Effector memory CD8-positive, alpha-beta T cell (primary cell): Measurements from ENCODE around the gene TTLL1.
"Not testable (repeated sequence)": the region's sequence is repeated elsewhere in the genome, so short reads cannot be mapped to it uniquely, and the experiment has no call there.

ENCODE experiments used
- ATAC-seq: fragments of 150-1000 bp; cut with Tn5 transposase; replicated peaks from 2 replicates; pipeline ENCODE4 v1.10.0; 2021; ENCODE audit warnings: mild to moderate bottlenecking, moderate library complexity
- DNase-seq, 3 experiments: peaks; one replicate each; pipeline ENCODE4 v3.0.0; 2021
- H3K27ac Mint-ChIP-seq, 2 donors: one replicate each; pipeline ENCODE4 v1.8.0; 2022; ENCODE audit warnings: mild to moderate bottlenecking in 2 of 2, mixed read lengths in 2 of 2, moderate library complexity in 2 of 2
- H3K27me3 Mint-ChIP-seq, 2 donors: one replicate each; pipeline ENCODE4 v1.8.0; 2022; ENCODE audit warnings: mixed read lengths in 2 of 2
- H3K36me3 Mint-ChIP-seq: one replicate; pipeline ENCODE4 v1.8.0; 2022; ENCODE audit warnings: mild to moderate bottlenecking, moderate library complexity, mixed read lengths; ENCODE audit not compliant: insufficient read depth
- H3K4me1 Mint-ChIP-seq, 2 donors: one replicate each; pipeline ENCODE4 v1.8.0; 2022; ENCODE audit warnings: low read depth in 2 of 2, mixed read lengths in 2 of 2
- H3K4me3 Mint-ChIP-seq, 2 donors: one replicate each; pipeline ENCODE4 v1.8.0; 2022; ENCODE audit warnings: mild to moderate bottlenecking in 2 of 2, mixed read lengths in 2 of 2, moderate library complexity in 2 of 2
- H3K9me3 Mint-ChIP-seq, 2 donors: one replicate each; pipeline ENCODE4 v1.8.0; 2022; ENCODE audit warnings: mixed read lengths in 2 of 2

Gene TTLL1

DNA sequence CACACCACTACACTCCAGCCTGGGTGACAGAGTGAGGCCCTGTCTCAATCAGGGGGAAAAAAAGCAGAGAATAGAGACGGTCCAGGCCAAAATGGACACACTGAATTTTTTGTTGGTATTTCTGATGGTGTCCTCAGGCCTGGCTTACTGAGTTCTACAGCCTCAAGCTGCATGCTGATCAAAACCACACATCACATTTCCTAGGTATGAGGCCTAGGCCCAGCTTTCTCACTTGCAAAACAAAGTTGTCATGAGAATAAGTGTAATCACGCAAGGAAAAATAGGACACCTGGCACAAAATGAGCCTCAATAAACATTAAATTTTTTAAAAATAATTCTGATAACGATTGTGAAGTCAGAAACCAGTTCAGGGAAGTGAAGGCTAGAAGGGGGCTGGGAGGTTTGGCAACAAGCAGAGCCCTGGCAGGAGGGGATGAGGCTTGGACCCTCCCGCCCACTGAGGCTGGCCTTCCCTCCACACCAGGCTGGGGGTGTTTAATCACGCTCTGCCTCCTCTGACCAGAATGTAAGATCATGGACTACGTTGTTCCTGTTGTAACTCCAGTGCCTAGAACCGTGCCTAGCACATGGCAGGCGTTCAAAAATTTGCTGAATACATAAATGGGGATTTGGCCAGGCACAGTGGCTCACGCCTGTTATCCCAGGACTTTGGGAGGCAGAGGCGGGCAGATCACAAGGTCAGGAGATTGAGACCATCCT is 92.4 kb downstream of the TTLL1 start:
- DNase-seq (no peak), ATAC-seq (no peak)
- peaks cover 16% of the 10 kb centered on the region for H3K36me3 Mint-ChIP-seq
- peaks cover 40 to 41% of the 10 kb centered on the region in 2 donors for H3K4me1 Mint-ChIP-seq
- no peak overlapping the region for H3K27ac Mint-ChIP-seq
- no peak overlapping the region for H3K4me3 Mint-ChIP-seq
- no peaks in the 10 kb centered on the region for H3K27me3 Mint-ChIP-seq
- no peaks in the 10 kb centered on the region for H3K9me3 Mint-ChIP-seq

DNA sequence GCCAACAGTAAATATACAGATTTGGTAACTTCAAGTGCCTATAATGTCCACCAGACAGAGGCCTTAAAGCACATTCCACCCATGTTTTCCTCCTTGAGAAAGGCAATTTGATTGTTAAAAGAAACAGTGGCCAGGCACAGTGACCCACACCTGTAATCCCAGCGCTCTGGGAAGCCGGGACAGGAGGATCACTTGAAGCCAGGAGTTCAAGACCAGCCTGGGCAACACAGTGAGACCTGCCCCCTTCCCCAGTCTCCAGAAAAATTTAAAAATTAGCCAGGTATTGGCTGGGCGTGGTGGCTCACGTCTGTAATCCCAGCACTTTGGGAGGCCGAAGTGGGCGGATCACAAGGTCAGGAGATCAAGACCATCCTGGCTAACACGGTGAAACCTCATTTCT is 93.5 kb downstream of the TTLL1 start:
- DNase-seq, H3K27ac Mint-ChIP-seq, H3K27me3 Mint-ChIP-seq, H3K4me3 Mint-ChIP-seq, H3K9me3 Mint-ChIP-seq, ATAC-seq: not testable (repeated sequence)
- H3K4me1 Mint-ChIP-seq = peaks cover 29 to 35% of the 10 kb centered on the region in 2 donors
- H3K36me3 Mint-ChIP-seq = peaks cover 14% of the 10 kb centered on the region

GRCh38 chr22:42994917-42995562 is 94.2 kb downstream of the TTLL1 start:
- Mint-ChIP-seq H3K4me3 (peak overlapping the region in 1 of 2 donors; percentile 44), H3K27ac (no peak overlapping the region), H3K36me3 (peaks cover 14% of the 10 kb centered on the region), H3K27me3 (no peaks in the 10 kb centered on the region), H3K4me1 (peaks cover 30 to 35% of the 10 kb centered on the region in 2 donors), H3K9me3 (no peaks in the 10 kb centered on the region)
- DNase-seq = no peak
- peak; percentile 22 for ATAC-seq

DNA sequence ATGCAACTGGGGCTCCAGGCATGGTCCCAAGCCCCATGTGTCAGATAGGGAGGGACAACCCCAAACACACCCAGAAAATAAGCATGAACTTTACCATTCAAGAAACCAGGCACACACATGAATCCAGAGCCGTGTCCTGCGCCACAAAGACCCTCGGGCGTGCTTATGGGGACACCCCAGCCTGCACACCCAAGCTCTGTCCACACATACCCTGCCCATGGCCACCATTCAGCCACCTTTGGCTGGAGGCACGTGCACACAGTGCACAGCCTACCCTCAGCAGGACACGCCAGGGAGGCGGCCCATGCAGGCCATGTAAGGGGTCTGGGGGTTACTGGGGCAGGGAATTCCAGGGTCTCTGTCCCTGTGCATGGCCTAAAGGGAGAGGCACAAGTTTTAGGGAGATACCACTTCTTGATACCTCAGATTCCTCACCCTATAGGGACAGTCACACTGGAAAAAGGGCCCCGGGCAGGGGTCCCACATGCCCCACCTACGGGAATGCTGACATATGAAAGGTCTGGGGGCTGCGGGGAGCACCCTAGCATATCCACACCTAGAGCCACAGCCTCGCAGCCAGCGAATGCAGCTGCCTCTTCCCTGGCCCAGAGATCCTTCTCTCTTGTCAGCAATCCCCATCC is 94.8 kb downstream of the TTLL1 start:
- peaks cover 30 to 35% of the 10 kb centered on the region in 2 donors for H3K4me1 Mint-ChIP-seq
- no peaks in the 10 kb centered on the region for H3K9me3 Mint-ChIP-seq
- H3K4me3 Mint-ChIP-seq = no peak overlapping the region
- H3K36me3 Mint-ChIP-seq = peaks cover 15% of the 10 kb centered on the region
- H3K27me3 Mint-ChIP-seq = no peaks in the 10 kb centered on the region
- no peak overlapping the region for H3K27ac Mint-ChIP-seq
- DNase-seq = no peak
- ATAC-seq = no peak

- Mint-ChIP-seq H3K27me3 (no peaks in the 10 kb centered on the region), H3K36me3 (peaks cover 13% of the 10 kb centered on the region), H3K9me3 (no peaks in the 10 kb centered on the region), H3K4me3 (no peak overlapping the region), H3K4me1 (peaks cover 25 to 29% of the 10 kb centered on the region in 2 donors), H3K27ac (no peak overlapping the region)
- ATAC-seq (no peak), DNase-seq (no peak)
Observed at GRCh38 chr22:42993651-42994275, 95.4 kb downstream of the TTLL1 start.

DNA sequence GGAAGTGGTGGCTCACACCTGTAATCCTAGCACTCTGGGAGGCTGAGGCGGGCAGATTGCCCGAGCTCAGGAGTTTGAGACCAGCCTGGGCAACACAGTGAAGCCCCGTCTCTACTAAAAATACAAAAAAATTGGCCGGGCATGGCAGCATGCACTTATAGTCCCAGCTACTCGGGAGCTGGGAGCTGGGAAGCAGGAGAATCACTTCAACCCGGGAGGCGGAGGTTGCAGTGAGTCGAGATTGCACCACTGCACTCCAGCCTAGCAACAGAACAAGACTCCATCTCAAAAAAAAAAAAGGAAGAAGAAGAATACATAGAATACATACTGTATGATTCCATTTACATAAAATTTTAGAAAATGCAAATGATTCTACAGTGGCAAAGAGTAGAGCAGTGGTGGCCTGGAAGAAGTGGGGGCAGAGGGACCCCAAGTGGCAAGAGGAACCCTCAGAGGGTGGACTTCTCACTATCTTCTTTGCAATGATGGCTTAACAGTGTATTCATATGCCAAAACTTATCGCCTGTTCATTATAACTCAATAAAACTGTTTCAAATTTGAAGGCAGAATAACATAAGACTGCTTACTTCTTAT is 96.2 kb downstream of the TTLL1 start:
- Mint-ChIP-seq H3K4me3 (no peak overlapping the region), H3K9me3 (no peaks in the 10 kb centered on the region), H3K27ac (no peak overlapping the region), H3K4me1 (peaks cover 21 to 22% of the 10 kb centered on the region in 2 donors), H3K27me3 (no peaks in the 10 kb centered on the region), H3K36me3 (peaks cover 11% of the 10 kb centered on the region)
- ATAC-seq (no peak), DNase-seq (no peak)

DNA sequence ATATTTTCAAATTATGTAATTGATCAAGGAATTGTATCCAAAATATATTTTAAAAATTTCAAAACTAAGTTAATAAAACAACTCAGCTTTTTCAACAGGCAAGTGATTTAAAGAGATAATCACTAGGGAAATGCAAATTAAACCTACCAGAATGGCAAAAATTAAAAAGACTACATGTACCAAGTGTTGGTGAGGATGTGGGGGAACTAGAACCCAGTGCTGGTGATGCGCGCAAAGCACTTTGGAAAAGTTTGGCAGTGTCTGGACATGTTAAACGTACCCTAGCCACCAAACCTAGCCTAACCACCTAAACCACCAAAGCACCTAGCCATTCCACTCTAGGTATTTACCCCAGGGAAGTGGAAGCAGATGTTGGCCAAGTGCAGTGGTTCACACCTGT is 97.1 kb downstream of the TTLL1 start:
- no peak for ATAC-seq
- Mint-ChIP-seq H3K36me3 (peaks cover 13% of the 10 kb centered on the region), H3K27ac (no peak overlapping the region), H3K9me3 (no peaks in the 10 kb centered on the region), H3K27me3 (no peaks in the 10 kb centered on the region), H3K4me1 (peaks cover 17 to 19% of the 10 kb centered on the region in 2 donors), H3K4me3 (no peak overlapping the region)
- DNase-seq = no peak

DNA sequence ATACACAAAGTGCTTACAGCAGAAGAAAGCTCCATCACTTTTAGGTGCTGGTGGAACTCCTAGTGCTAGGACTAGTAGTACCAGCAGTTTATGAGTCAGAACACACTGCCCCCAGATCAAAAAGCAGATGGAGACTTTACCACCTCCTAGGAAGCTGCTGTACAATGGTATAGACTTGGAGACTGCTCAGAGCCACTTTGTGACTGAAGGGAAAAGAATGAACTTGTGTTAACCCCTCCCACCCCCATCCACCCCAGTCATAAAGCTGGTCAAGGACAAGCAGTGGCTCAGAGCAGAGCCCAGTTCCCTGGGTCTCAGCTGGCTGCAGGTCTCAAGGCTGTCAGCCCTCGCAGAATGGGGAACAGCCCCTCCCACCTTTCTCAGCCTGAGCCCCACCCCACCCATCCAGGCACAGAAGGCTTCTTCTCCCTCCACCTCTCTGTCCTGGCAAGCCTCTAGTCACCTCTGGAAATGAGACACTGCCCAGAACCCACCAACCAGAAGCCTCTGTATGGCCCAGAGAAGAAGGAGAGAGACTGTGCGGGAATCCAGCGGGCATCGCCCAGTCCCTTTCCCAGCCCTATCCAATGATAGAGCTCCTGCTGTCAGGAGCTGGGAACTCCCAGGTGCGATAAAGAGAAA is 98.1 kb downstream of the TTLL1 start:
- Mint-ChIP-seq H3K36me3 (peaks cover 13% of the 10 kb centered on the region), H3K27ac (no peak overlapping the region), H3K9me3 (no peaks in the 10 kb centered on the region), H3K27me3 (no peaks in the 10 kb centered on the region), H3K4me3 (no peak overlapping the region), H3K4me1 (peaks cover 23 to 25% of the 10 kb centered on the region in 2 donors)
- DNase-seq (no peak), ATAC-seq (no peak)

GRCh38 chr22:42990131-42990838 is 98.9 kb downstream of the TTLL1 start:
- Mint-ChIP-seq H3K36me3 (peaks cover 16% of the 10 kb centered on the region), H3K4me1 (peaks cover 28 to 29% of the 10 kb centered on the region in 2 donors), H3K4me3 (no peak overlapping the region), H3K9me3 (no peaks in the 10 kb centered on the region), H3K27ac (no peak overlapping the region), H3K27me3 (no peaks in the 10 kb centered on the region)
- no peak for ATAC-seq
- no peak for DNase-seq
